ENCODE results near the gene MXRA7.

GRCh38 chr17:76700270-76700616 lies 10.5 kb downstream of the MXRA7 start:
- TF ChIP-seq EGR1 (IDR thresholded peaks at IDR 0.05) (no peak), REST (IDR thresholded peaks at IDR 0.05; ENCODE audit: low read depth) (no peak), MAX (IDR thresholded peaks at IDR 0.05) (no peak)

Data from Ishikawa (cell line).